ENCODE results near the gene RAPGEF1. TPM values are rescaled to one million over a fixed set of nuclear protein-coding genes. Genes with fewer than 3 reads are reported as not detected.

Gene RAPGEF1
- total and polyA plus RNA-seq, 2 donors (not counting 1 experiment from before 2014, with no cell fraction given), result 33.3 to 42.8 TPM

DNA sequence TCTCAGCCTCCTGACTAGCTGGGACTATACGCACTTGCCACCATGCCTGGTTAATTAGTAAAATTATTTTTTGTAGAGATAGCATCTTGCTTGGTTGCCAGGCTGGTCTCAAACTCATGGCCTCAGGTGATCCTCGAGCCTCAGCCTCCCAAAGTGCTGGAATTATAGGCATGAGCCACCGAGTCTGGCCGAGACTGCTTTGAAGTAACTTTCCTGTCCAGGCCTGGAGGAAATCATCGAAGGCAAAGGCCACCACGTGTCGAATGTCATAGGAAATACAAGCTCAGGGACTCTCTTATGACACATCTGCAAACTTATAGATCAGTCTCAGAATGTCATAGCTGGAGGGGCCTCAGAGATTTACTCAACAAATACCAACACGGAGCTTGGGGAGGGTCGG lies 25.1 kb downstream of the RAPGEF1 start:
- peaks cover 38% of the 10 kb centered on the region for H3K79me2 ChIP-seq (ENCODE audit: control insufficient read depth, insufficient read depth, low read length)
- no peak for DNase-seq (ENCODE audit: low read depth in 2 of 2)
- H3K9me3 ChIP-seq (ENCODE audit: control insufficient read depth, insufficient read depth, low read depth, low read length), result no peaks in the 10 kb centered on the region
- no peaks in the 10 kb centered on the region for H4K20me1 ChIP-seq (ENCODE audit: control insufficient read depth, extremely low read depth, insufficient read depth, low read length)
- H2AFZ ChIP-seq (ENCODE audit: low read length), result no peak overlapping the region
- no peak overlapping the region for H3K4me2 ChIP-seq (ENCODE audit: extremely low read depth, insufficient read depth, low read length)
- no peaks in the 10 kb centered on the region for H3K27me3 ChIP-seq (ENCODE audit: control insufficient read depth, insufficient read depth, low read length)
- H3K36me3 ChIP-seq (ENCODE audit: control insufficient read depth, insufficient read depth, low read length), result peaks cover 2% of the 10 kb centered on the region
- TF ChIP-seq, protein P1, sequence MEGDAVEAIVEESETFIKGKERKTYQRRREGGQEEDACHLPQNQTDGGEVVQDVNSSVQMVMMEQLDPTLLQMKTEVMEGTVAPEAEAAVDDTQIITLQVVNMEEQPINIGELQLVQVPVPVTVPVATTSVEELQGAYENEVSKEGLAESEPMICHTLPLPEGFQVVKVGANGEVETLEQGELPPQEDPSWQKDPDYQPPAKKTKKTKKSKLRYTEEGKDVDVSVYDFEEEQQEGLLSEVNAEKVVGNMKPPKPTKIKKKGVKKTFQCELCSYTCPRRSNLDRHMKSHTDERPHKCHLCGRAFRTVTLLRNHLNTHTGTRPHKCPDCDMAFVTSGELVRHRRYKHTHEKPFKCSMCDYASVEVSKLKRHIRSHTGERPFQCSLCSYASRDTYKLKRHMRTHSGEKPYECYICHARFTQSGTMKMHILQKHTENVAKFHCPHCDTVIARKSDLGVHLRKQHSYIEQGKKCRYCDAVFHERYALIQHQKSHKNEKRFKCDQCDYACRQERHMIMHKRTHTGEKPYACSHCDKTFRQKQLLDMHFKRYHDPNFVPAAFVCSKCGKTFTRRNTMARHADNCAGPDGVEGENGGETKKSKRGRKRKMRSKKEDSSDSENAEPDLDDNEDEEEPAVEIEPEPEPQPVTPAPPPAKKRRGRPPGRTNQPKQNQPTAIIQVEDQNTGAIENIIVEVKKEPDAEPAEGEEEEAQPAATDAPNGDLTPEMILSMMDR (conservative IDR thresholded peaks at IDR 0.05 in 1 of 2, IDR thresholded peaks at IDR 0.05 in 1 of 2; ENCODE audit: low read depth in 1 of 2, low read length in 2 of 2), result no peak
- no peak for TF ChIP-seq EZH2 (IDR thresholded peaks at IDR 0.05; ENCODE audit: low read length, missing control alignments)
- peak overlapping the region; percentile 65 for H3K27ac ChIP-seq (ENCODE audit: insufficient read depth, low read length)
- H3K4me1 ChIP-seq (ENCODE audit: control insufficient read depth, extremely low read depth, insufficient read depth, low read length), result peaks cover 13% of the 10 kb centered on the region
- no peak overlapping the region for H3K4me3 ChIP-seq (replicated peaks in 1 of 4; ENCODE audit: control extremely low read depth in 1 of 4, insufficient read depth in 1 of 4, low read depth in 3 of 4, low read length in 4 of 4)
- H3K9ac ChIP-seq (ENCODE audit: insufficient read depth, low read length), result no peak overlapping the region

DNA sequence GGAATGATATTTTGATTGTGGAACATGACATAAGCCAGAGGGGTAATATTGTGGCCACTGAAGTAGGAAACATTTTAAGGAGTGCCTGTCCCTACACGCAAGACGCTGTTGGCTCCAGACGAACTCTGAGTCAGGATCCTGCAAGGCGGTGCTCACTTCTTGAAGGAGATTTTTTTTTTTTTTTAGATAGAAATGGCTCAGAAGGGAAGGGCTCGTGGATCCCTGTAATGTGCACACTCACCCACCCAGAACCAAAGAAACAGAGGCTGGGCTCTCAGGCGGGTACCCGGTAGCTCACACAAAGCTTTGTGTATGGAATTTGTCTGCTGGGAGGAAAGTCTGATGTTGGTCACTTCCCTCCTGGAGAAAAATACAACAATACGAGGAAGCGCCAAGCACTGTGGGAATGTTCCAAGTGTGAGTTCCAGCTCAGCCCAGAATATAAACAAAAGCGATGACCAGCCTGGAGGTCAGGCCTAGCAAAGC lies 25.7 kb downstream of the RAPGEF1 start:
- peak; percentile 91 to 94 for DNase-seq (ENCODE audit: low read depth in 2 of 2)
- Histone ChIP-seq H3K4me2 (ENCODE audit: extremely low read depth, insufficient read depth, low read length) (peak overlapping the region; percentile 44), H3K9ac (ENCODE audit: insufficient read depth, low read length) (no peak overlapping the region), H3K4me1 (ENCODE audit: control insufficient read depth, extremely low read depth, insufficient read depth, low read length) (peaks cover 17% of the 10 kb centered on the region), H3K27ac (ENCODE audit: insufficient read depth, low read length) (peak overlapping the region; percentile 65), H4K20me1 (ENCODE audit: control insufficient read depth, extremely low read depth, insufficient read depth, low read length) (no peaks in the 10 kb centered on the region), H3K36me3 (ENCODE audit: control insufficient read depth, insufficient read depth, low read length) (peaks cover 2% of the 10 kb centered on the region), H3K27me3 (ENCODE audit: control insufficient read depth, insufficient read depth, low read length) (no peaks in the 10 kb centered on the region), H3K9me3 (ENCODE audit: control insufficient read depth, insufficient read depth, low read depth, low read length) (no peaks in the 10 kb centered on the region), H2AFZ (ENCODE audit: low read length) (no peak overlapping the region), H3K79me2 (ENCODE audit: control insufficient read depth, insufficient read depth, low read length) (peaks cover 40% of the 10 kb centered on the region), H3K4me3 (replicated peaks in 1 of 4; ENCODE audit: control extremely low read depth in 1 of 4, insufficient read depth in 1 of 4, low read depth in 3 of 4, low read length in 4 of 4) (peak overlapping the region in 2 of 4 experiments; percentile 17 to 23)
- no peak for TF ChIP-seq EZH2 (IDR thresholded peaks at IDR 0.05; ENCODE audit: low read length, missing control alignments)
- TF ChIP-seq, protein P1 (conservative IDR thresholded peaks at IDR 0.05 in 1 of 2, IDR thresholded peaks at IDR 0.05 in 1 of 2; ENCODE audit: low read depth in 1 of 2, low read length in 2 of 2), result no peak

DNA sequence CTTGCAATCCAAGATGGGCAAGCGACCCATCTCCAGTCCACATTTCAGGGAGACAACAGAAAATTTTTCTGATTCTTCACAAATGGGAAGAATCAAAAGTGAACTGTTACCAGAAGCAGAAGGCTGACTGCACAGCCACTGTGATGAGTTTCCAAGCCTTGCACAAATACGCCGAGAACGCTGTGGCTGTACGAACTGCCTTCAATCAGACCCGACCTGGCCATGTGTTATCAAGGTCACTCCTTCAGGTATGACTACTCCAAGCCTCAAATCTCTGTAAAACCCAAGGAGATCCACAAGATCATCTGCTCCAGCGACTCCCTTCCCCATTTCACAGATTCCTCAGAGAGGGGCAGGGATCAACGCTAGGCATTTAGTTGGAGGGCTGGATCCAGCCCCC lies 26.9 kb downstream of the RAPGEF1 start:
- H3K27ac ChIP-seq (ENCODE audit: insufficient read depth, low read length), result no peak overlapping the region
- no peak overlapping the region for H3K4me2 ChIP-seq (ENCODE audit: extremely low read depth, insufficient read depth, low read length)
- no peaks in the 10 kb centered on the region for H4K20me1 ChIP-seq (ENCODE audit: control insufficient read depth, extremely low read depth, insufficient read depth, low read length)

More for the DNA sequence above, 26.9 kb downstream of the RAPGEF1 start:
- H3K4me1 ChIP-seq (ENCODE audit: control insufficient read depth, extremely low read depth, insufficient read depth, low read length), result peaks cover 21% of the 10 kb centered on the region
- TF ChIP-seq, protein P1 (conservative IDR thresholded peaks at IDR 0.05 in 1 of 2, IDR thresholded peaks at IDR 0.05 in 1 of 2; ENCODE audit: low read depth in 1 of 2, low read length in 2 of 2), result no peak
- TF ChIP-seq EZH2 (IDR thresholded peaks at IDR 0.05; ENCODE audit: low read length, missing control alignments), result no peak
- H3K36me3 ChIP-seq (ENCODE audit: control insufficient read depth, insufficient read depth, low read length), result peaks cover 2% of the 10 kb centered on the region
- no peak overlapping the region for H3K9ac ChIP-seq (ENCODE audit: insufficient read depth, low read length)
- peaks cover 41% of the 10 kb centered on the region for H3K79me2 ChIP-seq (ENCODE audit: control insufficient read depth, insufficient read depth, low read length)
- DNase-seq (ENCODE audit: low read depth in 2 of 2), result no peak
- no peaks in the 10 kb centered on the region for H3K27me3 ChIP-seq (ENCODE audit: control insufficient read depth, insufficient read depth, low read length)
- H2AFZ ChIP-seq (ENCODE audit: low read length), result no peak overlapping the region
- no peaks in the 10 kb centered on the region for H3K9me3 ChIP-seq (ENCODE audit: control insufficient read depth, insufficient read depth, low read depth, low read length)
- no peak overlapping the region for H3K4me3 ChIP-seq (replicated peaks in 1 of 4; ENCODE audit: control extremely low read depth in 1 of 4, insufficient read depth in 1 of 4, low read depth in 3 of 4, low read length in 4 of 4)

Measured in fibroblast of lung (primary cell).